ENCODE data around the gene ARHGEF12.

ARHGEF12 gene

DNA sequence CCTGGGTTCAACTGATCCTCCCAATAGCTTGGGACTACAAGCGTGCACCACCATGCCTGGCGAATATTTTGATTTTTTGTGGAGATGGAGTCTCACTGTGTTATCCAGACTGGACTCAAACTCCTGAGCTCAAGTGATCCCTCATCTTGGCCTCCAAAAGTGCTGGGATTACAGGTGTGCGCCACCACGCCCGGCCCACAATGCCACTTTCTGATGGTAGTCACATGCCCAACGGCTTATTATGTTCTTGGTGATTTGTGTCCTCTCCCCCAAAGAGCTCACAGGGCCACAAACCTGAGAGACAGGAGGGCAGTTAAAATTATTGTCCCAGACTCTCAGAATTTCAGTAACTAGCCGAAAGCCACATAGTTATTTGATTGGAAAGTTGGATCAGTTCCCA, 185.0 kb downstream of the ARHGEF12 start:
- no peak for DNase-seq

DNA sequence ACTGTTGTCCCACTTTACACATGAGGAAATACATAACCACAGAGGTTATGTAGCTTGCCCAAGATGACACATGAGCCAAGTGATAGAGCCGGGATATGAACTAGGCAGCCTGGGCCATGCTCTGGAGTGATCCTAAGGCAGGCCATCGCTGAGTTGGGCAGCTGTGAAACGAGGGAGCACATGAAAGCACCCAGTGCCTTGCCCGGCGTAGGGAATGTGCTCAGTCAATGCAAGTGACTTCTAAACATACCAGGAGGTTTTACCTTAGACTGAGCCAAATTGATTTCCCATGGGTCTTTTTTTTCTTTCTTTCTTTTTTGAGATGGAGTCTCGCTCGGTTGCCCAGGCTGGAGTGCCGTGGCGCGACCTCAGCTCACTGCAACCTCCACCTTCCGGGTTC, 185.8 kb downstream of the ARHGEF12 start:
- DNase-seq, result no peak

DNA sequence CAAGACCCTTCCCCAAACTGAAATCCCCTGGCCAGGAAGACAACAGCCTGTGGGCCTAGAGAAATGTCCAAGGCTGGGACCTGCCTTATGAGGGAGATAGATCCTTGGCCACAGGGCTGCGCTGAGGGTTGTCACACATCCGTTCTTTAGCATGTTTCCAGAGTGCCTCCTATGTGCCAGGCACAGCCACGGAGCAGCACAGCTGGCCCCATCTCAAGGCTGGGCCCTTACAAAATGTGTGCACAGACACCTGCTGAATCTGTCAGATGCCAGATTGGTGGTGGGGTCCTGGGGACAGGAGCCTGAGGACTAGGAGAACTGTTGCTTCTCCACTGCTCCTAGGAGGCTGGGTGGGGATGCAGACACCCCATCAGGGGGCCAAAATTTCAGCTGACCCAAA, 186.5 kb downstream of the ARHGEF12 start:
- DNase-seq, result no peak

DNA sequence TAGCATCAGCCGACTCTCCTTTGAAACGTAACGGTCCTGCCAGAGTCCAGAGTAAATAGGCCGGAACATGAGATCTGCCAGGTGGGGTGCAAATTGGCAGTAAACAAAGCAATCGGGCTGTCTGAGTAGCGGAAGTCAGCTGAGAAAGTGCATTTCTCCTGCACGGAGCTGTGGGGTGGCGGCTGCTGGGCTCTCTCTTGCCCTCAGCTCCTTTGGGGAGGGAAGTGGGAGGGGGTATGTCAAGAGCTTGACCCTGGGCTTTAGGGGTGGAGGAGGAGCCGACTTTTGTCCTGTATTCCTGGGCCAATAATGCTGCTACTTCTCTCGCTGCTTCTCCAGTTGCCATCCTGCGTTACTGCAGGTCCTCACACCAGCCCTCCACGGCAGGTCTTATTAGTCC, 187.0 kb downstream of the ARHGEF12 start:
- no peak for DNase-seq

DNA sequence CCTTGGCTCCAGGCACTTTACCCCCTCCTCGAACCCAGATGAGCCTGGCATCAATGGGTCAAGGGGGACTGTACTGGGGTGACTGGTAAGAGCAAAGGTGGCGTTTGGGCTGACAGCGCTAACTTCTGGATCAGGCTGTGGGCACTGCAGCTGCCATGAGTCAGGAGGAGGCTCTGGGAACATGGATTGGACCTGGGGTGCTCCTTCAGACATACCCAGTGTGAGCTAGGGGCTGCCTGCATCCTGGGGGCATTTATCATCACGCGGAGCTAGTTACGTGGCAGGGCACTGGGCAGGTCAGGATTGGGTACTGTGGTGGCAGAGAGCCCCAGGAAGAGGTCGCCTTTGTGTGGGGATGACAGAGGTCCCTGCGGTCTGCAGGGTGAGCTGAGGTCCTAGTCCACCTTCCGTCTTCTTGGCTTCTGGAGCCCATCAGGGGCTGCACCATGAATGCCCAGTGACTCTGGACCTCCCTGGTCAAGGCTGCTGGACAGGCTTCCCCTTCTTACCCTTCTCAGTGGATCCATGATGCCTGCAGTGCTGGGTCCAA, 188.4 kb downstream of the ARHGEF12 start:
- no peak for DNase-seq

DNA sequence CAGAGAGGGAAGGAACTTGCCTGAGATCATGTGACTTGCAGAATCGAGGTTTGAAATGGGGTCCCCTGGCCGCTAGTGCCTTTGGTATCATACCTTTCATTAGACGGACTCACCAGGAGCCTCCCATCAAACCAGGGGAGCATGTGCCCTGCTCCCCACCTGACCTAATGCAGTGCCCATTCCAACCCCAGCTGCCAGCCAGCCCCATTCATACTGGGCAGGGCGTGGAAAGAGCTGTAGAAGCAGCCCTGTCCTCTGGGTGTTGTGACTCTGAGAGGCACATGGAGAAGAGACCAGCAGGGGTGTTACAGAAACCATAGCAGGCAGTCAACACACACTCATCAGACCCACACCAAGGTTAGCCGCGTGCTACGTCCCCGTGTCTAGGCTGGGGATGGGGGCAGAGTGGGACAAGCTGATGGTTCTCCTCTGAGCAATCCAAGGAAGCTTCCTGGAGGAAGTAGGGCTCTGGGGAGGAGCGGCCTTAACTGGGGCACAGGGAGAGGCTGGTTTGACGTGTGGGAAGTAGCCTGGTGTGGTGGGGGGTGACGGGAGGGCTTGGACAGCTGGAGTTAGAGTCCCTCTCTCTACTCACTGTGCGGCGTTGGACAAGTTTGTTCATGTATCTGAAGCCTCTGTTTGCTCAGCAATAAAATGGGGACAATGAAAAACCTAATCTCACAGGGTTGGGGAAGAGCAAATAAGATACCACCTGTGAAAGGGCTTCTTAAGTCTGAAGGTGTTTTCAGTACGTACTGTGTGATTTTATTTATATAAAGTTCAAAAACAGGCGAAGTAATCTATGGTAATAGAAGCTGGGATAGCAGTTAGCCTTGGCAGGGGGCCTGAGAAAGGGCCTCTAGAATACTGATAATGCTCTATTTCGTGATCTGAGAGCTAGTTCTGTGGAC, 189.3 kb downstream of the ARHGEF12 start:
- no peak for DNase-seq

DNA sequence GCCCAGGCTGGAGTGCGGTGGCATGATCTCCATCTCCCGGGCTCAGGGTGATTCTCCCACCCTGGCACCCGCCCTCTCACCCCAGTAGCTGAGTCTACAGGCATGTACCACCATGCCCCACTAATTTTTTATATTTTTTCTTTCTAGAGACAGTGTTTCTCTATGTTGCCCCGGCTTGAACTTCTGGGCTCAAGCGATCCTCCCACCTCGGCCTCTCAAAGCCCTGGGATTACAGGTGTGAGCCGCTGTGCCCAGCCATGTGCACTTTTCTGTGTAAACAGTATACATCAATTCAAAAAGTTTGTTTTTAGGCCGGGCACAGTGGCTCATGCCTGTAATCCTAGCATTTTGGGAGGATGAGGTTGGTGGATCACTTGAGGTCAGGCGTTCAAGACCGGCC, 190.0 kb downstream of the ARHGEF12 start:
- no peak for DNase-seq

DNA sequence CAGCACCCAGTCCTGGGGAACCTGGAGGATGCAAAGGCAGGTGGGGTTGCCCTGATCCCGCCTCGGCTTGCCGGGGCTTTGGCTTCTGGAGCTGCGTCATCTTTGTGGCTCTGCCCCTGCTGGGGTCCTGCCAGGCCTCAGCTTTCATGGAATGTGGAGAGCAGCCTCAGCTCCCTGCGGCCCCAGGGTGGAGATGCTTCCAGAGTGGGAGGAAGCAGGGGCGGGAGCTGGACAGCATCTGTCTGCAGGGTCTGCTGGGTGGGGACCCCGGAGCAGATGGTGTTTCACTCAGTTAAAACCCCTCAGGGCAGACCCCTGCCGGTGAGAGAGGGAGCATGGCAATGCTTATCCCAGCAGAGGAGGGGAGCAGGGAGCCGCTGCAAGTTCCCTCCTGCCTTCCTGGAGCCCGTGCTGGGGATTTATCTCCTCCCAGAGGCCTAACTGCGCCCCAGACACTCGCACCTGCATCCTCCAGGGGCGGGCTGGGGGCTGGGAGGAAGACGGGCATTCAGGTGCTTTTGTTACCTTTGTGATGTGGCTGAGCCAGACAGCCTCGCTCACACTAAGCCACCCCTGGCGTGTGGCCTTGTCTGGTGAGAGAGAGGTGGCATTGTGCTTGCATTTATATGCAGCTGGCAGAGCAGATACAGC, 191.0 kb downstream of the ARHGEF12 start:
- DNase-seq, result no peak

DNA sequence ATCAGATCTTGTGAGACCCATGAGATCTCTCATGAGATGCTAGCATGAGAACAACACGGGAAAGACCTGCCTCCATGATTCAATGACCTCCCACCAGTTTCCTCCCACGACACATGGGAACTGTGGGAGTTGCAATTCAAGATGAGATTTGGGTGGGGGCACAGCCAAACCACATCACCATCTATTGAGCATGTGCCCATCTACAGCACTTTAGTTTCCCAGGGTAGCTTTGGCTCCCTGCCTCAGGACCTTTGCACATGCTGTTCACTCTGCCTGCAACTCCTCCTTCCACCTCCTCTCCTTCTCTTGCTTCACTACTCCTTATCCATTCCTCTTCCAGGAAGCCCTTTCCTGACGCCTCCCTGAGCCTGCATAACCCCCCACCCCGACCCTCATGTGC, 192.5 kb downstream of the ARHGEF12 start:
- no peak for DNase-seq

DNA sequence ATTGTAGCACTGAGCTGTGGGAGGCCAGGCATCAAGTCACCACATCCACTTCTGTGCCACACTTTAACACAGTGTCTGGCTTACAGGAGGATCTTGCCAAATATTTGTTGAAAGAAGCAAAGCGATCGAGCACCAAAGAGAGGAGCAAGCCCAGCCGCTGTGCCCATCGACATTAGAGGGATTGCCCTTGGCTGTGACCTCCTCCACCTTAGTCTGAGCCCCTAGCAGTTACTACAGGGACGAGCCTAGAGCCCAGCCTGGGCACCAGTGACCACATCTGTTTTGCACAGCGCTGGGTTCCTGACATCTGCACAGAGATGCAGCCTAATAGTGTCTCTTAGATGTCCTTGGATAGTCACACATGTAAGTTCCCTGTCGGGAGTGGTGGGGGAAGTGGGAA, 193.0 kb downstream of the ARHGEF12 start:
- no peak for DNase-seq

DNA sequence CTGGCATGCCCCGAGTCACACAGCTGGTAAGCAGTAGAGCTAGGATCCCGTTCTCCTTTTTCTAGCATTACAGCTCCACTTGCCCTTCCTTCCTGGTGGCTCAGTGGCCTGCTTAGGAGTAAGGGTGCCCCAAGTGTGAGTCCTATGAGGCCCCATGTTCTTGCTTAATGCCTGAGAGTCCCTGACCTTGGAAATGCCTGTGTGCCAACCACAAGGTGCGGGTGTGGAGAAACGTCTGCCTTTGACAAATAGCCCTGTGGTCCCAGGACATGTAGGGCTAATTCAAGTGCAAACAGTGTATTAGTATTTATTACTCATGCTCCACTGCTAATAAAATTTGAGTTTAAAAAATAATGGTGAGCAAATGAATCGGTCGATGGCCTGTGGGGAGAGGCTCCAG, 193.7 kb downstream of the ARHGEF12 start:
- no peak for DNase-seq

DNA sequence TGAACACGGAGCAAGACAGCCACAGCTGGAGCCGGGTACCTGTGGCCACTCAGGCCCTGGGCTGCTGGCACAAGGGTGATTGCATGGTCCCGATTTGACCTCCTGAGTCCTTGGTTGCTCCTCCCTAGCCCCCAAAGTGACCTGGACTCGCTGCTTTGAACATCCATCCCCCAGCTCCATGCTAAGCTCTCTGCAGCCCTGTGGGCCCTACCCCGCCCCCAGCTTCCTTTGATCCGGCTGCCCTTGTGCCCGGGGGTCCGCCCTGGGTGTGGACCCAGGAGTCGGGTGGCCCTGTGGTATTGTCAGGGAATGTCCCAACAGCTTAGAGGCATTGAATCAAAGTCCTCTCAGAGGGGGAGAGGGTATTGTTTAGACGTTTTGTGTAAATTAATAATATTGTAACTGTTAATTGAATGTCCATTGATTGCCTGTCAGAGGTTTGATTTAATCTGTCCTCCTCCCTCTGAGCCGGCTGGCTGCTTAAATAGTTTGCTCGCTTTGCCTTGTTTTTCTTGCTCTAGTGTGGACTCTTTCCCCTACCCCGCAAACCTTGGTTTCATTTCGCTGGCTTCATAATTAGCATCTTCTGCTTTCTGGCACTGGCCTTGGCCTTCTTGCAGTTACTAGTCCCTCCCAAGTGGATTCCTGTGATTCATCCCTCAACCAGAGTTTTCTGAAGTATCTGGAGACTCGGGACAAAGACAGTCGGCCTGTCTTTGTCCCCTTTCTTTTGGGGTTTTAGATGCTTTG, 196.0 kb downstream of the ARHGEF12 start:
- no peak for DNase-seq

DNA sequence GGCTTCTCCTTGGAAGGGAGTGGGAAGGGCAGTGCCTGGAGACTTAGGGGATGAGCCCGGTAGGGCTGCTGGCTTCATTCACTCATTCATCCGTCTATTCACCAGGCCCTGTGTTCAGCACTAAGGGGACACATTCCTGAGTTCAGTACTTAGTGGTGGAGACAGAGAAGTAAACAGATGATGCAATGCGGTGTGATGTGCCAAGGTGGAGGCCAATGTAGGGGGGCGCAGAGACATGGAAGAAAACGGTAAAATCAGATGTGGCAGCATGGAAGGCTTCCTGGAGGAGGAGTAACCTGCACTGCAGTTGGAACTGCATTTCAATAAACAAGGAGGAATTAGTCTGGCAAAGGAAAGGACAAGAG, 196.6 kb downstream of the ARHGEF12 start:
- DNase-seq, result no peak

DNA sequence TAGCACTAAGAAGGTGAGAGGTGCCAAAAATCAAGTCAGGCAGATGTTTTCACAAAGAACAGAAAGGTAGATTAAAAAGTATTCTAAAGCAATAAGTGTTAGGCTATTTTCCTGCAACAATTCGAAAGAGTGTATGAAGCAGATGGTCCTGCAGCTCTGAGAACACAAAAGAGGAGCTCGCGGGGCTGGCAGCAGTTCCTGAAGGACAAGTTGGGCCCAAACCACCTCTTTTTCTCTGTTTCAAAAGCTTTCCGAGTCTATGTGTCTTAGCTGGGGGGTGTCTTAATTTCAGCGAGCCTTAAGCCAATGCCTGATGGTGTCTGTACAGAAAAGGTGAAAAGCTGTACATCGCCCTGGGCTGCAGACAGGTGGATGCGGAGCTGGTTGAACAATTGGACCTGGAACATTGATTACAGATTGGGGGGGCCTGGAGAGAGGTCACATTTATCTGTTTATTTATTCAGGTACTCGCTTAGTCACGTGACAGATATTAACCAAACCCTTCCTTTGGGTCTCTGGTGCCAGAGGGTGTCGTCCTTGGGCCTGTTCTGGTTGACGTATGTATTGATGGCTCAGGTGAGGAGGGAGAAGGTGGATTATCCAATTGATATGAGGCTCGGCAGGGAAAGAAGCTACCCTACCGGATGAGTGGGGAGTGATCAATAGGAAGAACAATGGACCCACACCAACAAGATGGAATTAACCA, 200.0 kb downstream of the ARHGEF12 start:
- no peak for DNase-seq

DNA sequence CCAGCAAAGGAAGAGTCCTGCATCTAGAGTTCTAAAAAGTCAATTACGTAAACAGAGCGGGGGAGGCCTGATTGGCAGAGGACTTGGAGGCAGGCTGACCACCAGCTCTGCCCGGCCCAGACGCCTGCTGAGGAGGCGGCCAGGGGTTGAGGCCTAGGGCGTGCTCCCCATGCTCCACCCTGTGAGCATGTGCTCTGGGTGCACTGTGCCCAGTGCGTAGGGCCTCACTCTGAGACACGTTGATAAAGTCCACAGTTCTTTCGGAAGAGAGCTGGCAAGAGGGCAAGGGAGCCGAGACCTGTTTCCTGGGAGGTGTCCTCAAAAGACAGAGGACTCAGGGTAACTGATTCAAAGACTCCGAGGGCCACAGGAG, 200.6 kb downstream of the ARHGEF12 start:
- DNase-seq, result no peak

DNA sequence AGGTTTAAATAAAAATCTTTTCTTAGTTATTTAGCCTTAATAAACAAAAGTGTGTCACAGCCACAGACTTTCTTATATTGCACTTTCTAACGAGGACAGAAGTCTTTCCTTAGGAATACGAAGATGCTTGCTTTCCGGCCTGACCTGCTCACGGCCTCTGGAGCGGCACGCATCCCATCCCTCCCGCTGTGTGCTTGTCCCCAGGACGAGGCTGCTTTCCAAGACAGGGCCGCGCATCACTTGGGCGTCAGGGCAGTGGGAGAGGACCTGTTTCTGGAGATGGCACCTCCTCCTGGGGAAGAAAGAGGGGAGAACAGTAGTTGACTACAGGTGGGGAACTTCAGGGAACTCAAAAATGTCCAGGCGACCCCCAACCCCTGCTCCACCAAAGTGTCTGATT, 201.8 kb downstream of the ARHGEF12 start:
- no peak for DNase-seq

DNA sequence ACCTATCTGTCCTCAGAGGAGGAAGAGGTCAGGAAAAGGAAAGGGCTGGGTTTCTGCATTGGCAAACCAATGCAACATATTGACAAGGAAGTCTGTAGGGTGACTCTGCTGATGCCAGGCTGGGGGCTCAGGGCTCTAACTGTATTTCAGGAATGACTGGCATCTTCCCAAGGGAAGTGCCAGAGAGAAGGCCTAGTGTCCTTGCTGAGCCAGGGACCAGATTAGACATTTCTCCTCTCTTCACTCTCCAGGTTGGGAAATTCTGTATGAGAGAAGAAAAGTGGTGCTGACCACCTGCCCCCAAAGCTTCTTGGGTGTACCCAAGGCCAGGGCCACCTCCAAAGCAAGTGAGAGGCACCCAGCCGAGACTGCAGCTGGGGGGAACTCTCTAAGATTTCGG, 202.5 kb downstream of the ARHGEF12 start:
- no peak for DNase-seq

Measured in suppressor macrophage treated with lipopolysaccharide for 1 hour (primary cell).